ENCODE results near the gene KRTAP10-11.
"Not testable (repeated sequence)": the region's sequence is repeated elsewhere in the genome, so short reads cannot be mapped to it uniquely, and the experiment has no call there.

KRTAP10-11 gene, protein sequence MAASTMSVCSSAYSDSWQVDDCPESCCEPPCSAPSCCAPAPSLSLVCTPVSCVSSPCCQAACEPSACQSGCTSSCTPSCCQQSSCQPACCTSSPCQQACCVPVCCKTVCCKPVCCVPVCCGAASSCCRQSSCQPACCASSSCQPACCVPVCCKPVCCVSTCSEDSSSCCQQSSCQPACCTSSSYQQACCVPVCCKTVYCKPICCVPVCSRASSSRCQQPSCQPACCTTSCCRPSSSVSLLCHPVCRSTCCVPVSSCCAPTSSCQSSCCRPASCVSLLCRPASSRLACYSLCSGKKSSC

GRCh38 chr21:44646366-44647221 is at the start of gene KRTAP10-11:
TSS of gene KRTAP10-11 (plus strand) at chr21:44646414. CDS start at chr21:44646459, 45 bp downstream.
- DNase-seq (ENCODE audit: low read depth); H3K4me3 ChIP-seq (ENCODE audit: low read length): not testable (repeated sequence)

GRCh38 chr21:44598061-44598460 is 48.2 kb upstream of the KRTAP10-11 start:
- H3K4me3 ChIP-seq (ENCODE audit: low read length), result no peak overlapping the region
- no peak for DNase-seq (ENCODE audit: low read depth)

DNA sequence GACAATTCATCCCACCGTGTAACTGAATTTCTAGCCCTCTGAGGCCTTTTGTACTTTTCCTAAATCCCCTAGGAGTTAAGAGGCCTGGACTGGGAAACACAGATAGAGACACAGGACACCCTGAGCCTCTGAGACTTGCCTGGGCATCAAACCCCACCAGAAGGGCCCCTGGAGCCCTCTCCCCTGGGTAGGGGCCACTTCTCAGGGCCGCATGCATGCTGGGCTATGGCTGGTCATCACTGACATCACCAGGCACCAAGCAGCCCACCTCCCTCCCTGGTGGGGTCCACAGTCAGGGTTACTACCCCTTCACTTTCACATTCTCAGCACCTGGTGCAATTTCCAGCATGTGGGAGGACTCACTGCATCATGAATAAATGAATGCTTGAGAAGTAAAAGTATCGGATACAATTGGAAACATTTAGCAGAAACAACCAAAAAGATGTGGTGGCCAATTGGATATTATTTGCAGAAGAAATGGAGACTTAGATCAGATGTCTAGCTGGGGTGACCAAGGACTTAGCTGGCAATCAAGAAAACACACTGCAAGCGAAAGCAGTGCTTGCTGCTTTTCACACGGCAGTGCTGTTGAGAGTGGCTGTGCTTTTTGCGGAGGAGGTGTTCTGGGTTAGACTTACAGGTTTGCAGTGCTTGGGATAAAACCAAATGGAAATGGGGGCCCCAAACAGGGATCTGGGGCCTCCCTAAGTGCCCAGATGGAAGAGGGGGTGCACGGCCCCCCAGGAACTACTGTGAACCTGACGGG is 46.8 kb upstream of the KRTAP10-11 start:
- TF ChIP-seq, protein P1, sequence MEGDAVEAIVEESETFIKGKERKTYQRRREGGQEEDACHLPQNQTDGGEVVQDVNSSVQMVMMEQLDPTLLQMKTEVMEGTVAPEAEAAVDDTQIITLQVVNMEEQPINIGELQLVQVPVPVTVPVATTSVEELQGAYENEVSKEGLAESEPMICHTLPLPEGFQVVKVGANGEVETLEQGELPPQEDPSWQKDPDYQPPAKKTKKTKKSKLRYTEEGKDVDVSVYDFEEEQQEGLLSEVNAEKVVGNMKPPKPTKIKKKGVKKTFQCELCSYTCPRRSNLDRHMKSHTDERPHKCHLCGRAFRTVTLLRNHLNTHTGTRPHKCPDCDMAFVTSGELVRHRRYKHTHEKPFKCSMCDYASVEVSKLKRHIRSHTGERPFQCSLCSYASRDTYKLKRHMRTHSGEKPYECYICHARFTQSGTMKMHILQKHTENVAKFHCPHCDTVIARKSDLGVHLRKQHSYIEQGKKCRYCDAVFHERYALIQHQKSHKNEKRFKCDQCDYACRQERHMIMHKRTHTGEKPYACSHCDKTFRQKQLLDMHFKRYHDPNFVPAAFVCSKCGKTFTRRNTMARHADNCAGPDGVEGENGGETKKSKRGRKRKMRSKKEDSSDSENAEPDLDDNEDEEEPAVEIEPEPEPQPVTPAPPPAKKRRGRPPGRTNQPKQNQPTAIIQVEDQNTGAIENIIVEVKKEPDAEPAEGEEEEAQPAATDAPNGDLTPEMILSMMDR (conservative IDR thresholded peaks at IDR 0.05; ENCODE audit: low read length), result no peak
- no peak for DNase-seq (ENCODE audit: low read depth)
- no peak overlapping the region for H3K4me3 ChIP-seq (ENCODE audit: low read length)

More at GRCh38 chr21:44598061-44598460, 48.2 kb upstream of the KRTAP10-11 start:
- TF ChIP-seq, protein P1 (conservative IDR thresholded peaks at IDR 0.05; ENCODE audit: low read length), result no peak

DNA sequence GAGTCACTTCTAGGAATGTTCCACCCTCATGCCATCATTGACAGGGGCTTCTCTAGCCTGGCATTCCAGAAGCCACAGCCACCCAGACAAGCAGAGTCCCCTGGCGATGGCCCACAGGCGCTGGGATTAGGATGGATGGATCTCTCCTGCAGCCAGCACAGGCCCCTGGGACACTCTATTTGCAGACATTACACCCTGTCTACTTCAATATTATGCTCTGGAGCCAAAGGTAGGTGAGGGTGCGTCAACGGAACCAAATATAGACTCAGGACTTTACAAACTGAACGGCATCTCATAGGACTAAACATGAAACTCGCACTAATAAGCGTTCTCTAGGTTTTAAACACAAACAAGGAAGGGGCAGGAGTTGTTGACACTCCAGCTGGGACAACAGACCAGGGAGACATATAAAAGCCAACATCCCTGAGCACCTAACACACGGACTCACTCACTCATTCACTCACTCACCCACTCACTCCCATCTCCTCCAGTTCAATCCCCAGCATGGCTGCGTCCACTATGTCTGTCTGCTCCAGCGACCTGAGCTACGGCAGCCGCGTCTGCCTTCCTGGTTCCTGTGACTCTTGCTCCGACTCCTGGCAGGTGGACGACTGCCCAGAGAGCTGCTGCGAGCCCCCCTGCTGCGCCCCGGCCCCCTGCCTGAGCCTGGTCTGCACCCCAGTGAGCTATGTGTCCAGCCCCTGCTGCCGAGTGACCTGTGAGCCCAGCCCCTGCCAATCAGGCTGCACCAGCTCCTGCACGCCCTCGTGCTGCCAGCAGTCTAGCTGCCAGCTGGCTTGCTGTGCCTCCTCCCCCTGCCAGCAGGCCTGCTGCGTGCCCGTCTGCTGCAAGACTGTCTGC is 45.9 kb upstream of the KRTAP10-11 start, which contains the start of gene KRTAP10-7:
Gene KRTAP10-7, plus strand, starts transcription at position 480 of the 861 bp plus-strand sequence. Its CDS starts 25 bp downstream, at position 505.
- not testable (repeated sequence) for H3K4me3 ChIP-seq (ENCODE audit: low read length); DNase-seq (ENCODE audit: low read depth)

DNA sequence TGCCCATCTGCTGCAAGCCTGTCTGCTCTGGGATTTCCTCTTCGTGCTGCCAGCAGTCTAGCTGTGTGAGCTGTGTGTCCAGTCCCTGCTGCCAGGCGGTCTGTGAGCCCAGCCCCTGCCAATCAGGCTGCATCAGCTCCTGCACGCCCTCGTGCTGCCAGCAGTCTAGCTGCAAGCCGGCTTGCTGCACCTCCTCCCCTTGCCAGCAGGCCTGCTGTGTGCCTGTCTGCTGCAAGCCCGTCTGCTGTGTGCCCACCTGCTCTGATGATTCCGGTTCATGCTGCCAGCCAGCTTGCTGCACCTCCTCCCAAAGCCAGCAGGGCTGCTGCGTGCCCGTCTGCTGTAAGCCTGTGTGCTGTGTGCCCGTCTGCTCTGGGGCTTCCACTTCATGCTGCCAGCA is 45.1 kb upstream of the KRTAP10-11 start:
- not testable (repeated sequence) for H3K4me3 ChIP-seq (ENCODE audit: low read length); DNase-seq (ENCODE audit: low read depth)

- H3K4me3 ChIP-seq (ENCODE audit: low read length), result no peak overlapping the region
- DNase-seq (ENCODE audit: low read depth), result no peak
- TF ChIP-seq, protein P1 (conservative IDR thresholded peaks at IDR 0.05; ENCODE audit: low read length), result no peak
Measured at GRCh38 chr21:44601596-44602462, 44.4 kb upstream of the KRTAP10-11 start.

DNA sequence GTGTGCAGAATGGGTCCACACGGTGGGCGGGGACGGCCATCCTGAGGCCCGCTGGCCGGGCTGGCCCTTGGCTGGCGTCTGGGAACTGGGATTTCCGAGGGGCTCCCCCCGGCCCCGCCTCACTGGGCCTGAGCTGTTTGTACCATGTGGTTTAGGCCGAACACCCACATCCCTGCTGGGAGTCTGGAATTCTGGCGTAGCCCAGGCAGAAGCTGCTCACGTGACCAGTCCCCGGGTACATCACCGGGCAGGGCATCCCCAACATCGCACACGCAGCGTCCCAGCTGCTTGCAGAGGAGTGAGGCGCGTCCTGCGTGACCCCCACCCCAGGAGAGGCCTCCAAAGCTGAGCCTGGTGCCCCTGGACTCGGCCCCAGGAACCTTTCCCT is 43.8 kb upstream of the KRTAP10-11 start:
- TF ChIP-seq, protein P1 (conservative IDR thresholded peaks at IDR 0.05; ENCODE audit: low read length), result no peak
- H3K4me3 ChIP-seq (ENCODE audit: low read length), result no peak overlapping the region
- no peak for DNase-seq (ENCODE audit: low read depth)

Measured in AG10803 (cell line).